ENCODE measurements around the gene LRCH3.

Gene LRCH3

GRCh38 chr3:197801891-197802778, 11.1 kb downstream of the LRCH3 start:
- Histone ChIP-seq H3K4me3 (ENCODE audit: low read depth in 1 of 2, low read length in 1 of 2) (no peak overlapping the region), H3K9me3 (no peaks in the 10 kb centered on the region), H3K4me1 (ENCODE audit: control insufficient read depth in 1 of 2, insufficient read depth in 1 of 2, low read depth in 1 of 2, low read length in 1 of 2) (peaks cover 0 to 5% of the 10 kb centered on the region in 2 experiments), H3K27ac (no peak overlapping the region), H3K36me3 (no peaks in the 10 kb centered on the region), H3K27me3 (no peaks in the 10 kb centered on the region)
- no peak for TF ChIP-seq CTCF (IDR thresholded peaks at IDR 0.05)

GRCh38 chr3:197802779-197803459, 11.9 kb downstream of the LRCH3 start:
- H3K27me3 ChIP-seq: no peaks in the 10 kb centered on the region
- H3K4me3 ChIP-seq (ENCODE audit: low read depth in 1 of 2, low read length in 1 of 2): no peak overlapping the region
- TF ChIP-seq CTCF (IDR thresholded peaks at IDR 0.05): no peak
- no peaks in the 10 kb centered on the region for H3K9me3 ChIP-seq
- H3K36me3 ChIP-seq: no peaks in the 10 kb centered on the region
- H3K4me1 ChIP-seq (ENCODE audit: control insufficient read depth in 1 of 2, insufficient read depth in 1 of 2, low read depth in 1 of 2, low read length in 1 of 2): peaks cover 0 to 5% of the 10 kb centered on the region in 2 experiments
- H3K27ac ChIP-seq: no peak overlapping the region

- no peak for TF ChIP-seq CTCF (IDR thresholded peaks at IDR 0.05)
- no peak overlapping the region for H3K27ac ChIP-seq
- H3K4me1 ChIP-seq (ENCODE audit: control insufficient read depth in 1 of 2, insufficient read depth in 1 of 2, low read depth in 1 of 2, low read length in 1 of 2): peaks cover 0 to 5% of the 10 kb centered on the region in 2 experiments
- H3K36me3 ChIP-seq: no peaks in the 10 kb centered on the region
- no peaks in the 10 kb centered on the region for H3K27me3 ChIP-seq
- H3K9me3 ChIP-seq: no peaks in the 10 kb centered on the region
- no peak overlapping the region for H3K4me3 ChIP-seq (ENCODE audit: low read depth in 1 of 2, low read length in 1 of 2)
Measured at GRCh38 chr3:197804511-197804910, 13.5 kb downstream of the LRCH3 start.

- Histone ChIP-seq H3K4me3 (ENCODE audit: low read depth in 1 of 2, low read length in 1 of 2) (no peak overlapping the region), H3K9me3 (no peaks in the 10 kb centered on the region), H3K27ac (no peak overlapping the region), H3K27me3 (no peaks in the 10 kb centered on the region), H3K4me1 (ENCODE audit: control insufficient read depth in 1 of 2, insufficient read depth in 1 of 2, low read depth in 1 of 2, low read length in 1 of 2) (peaks cover 5 to 6% of the 10 kb centered on the region in 2 experiments), H3K36me3 (no peaks in the 10 kb centered on the region)
- no peak for TF ChIP-seq CTCF (IDR thresholded peaks at IDR 0.05)
Measured at GRCh38 chr3:197807969-197808587, 17.0 kb downstream of the LRCH3 start.

GRCh38 chr3:197809356-197810020, 18.4 kb downstream of the LRCH3 start:
- Histone ChIP-seq H3K36me3 (no peaks in the 10 kb centered on the region), H3K27ac (no peak overlapping the region), H3K9me3 (no peaks in the 10 kb centered on the region), H3K4me1 (ENCODE audit: control insufficient read depth in 1 of 2, insufficient read depth in 1 of 2, low read depth in 1 of 2, low read length in 1 of 2) (peaks cover 5 to 6% of the 10 kb centered on the region in 2 experiments), H3K27me3 (no peaks in the 10 kb centered on the region), H3K4me3 (ENCODE audit: low read depth in 1 of 2, low read length in 1 of 2) (no peak overlapping the region)
- no peak for TF ChIP-seq CTCF (IDR thresholded peaks at IDR 0.05)

Measured in neutrophil (primary cell).